Measurements from ENCODE around the gene DUSP28. TPM values are rescaled to one million over a fixed set of nuclear protein-coding genes. Genes with fewer than 3 reads are reported as not detected.

Gene DUSP28
- total and polyA plus RNA-seq, 10 of the 15 experiments (the other 5 are each of a cell fraction or from before 2014, with no cell fraction given): 2.5 to 12.5 (median 6.4) TPM

DNA sequence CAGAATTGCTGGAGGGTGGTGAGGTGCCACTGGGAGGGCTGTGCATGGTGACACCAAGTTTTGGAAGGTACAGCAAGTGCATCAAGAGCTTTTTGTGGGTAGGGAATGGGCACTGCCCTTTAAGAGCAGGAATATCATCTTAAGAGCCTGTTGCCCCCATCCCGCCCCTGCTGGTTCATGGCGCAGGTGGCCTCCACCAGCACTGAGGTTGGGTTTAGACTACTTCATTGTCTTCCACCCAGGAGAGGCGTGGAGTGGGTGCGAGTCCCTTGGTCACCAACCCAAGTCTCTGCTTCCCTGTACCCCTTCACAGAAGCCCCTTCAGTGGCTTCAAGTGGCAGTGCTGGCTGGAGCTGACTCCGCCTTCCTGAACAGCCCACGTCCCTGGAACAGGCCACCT, 15.9 kb downstream of the DUSP28 start:
- Histone ChIP-seq H3K27ac (ENCODE audit: control insufficient read depth, insufficient read depth) (no peak overlapping the region), H3K27me3 (replicated peaks in 1 of 2; ENCODE audit: control insufficient read depth in 2 of 2, insufficient read depth in 2 of 2, low read length in 1 of 2) (no peaks in the 10 kb centered on the region), H3K36me3 (ENCODE audit: control insufficient read depth in 2 of 2, insufficient read depth in 2 of 2, low read length in 1 of 2) (peaks cover 0 to 7% of the 10 kb centered on the region in 2 experiments; a peak in 3 of 4 replicates), H4K20me1 (ENCODE audit: control insufficient read depth, insufficient read depth) (no peaks in the 10 kb centered on the region; the same call in 1 of the 2 replicates), H3K9ac (ENCODE audit: control insufficient read depth, insufficient read depth, low read length) (no peak overlapping the region), H3K4me3 (no peak overlapping the region), H3K79me2 (ENCODE audit: control insufficient read depth, insufficient read depth, low read length) (peaks cover 2% of the 10 kb centered on the region), H3K4me1 (ENCODE audit: control insufficient read depth, insufficient read depth, low read length) (peaks cover 25% of the 10 kb centered on the region), H3K4me2 (ENCODE audit: control insufficient read depth, insufficient read depth) (no peak overlapping the region), H3K9me3 (replicated peaks; ENCODE audit: control insufficient read depth, insufficient read depth, low read length) (no peaks in the 10 kb centered on the region; the same call in 2 of the 3 replicates), H2AFZ (ENCODE audit: control insufficient read depth, low read depth, low read length) (no peak overlapping the region)
- RAD21 ChIA-PET (ENCODE audit: unreplicated experiment): no interaction called here
- BruUV-seq (replicated peaks): no TSS peak
- FAIRE-seq (no peak), DNase-seq (ENCODE audit: low read depth, low spot score) (no peak), ATAC-seq (no peak)
- 82% methylated on average over 6 of the region's 6 CpGs for WGBS (ENCODE audit: insufficient coverage, insufficient replicate concordance, low lambda C conversion rate, missing lambda C conversion rate)
- in situ Hi-C loops (cut with MboI) (no loop called here), intact Hi-C loops (cut with micrococcal nuclease; ENCODE audit: unreplicated experiment) (no loop called here)
- POLR2A ChIA-PET: no interaction called here
- SMC1A ChIA-PET (ENCODE audit: uncharacterized antibody, unreplicated experiment): no interaction called here
- CTCF ChIA-PET: no interaction called here
- no peak for TF ChIP-seq SREBF2 (IDR thresholded peaks at IDR 0.05; ENCODE audit: low read length)
- TF ChIP-seq CBX5 (IDR thresholded peaks at IDR 0.05; ENCODE audit: low read depth): no peak
- TF ChIP-seq POLR2A (IDR thresholded peaks at IDR 0.05; ENCODE audit: low read depth, low read length): no peak
- TF ChIP-seq HCFC1 (IDR thresholded peaks at IDR 0.05; ENCODE audit: low read length): no peak
- TF ChIP-seq ATF2 (IDR thresholded peaks at IDR 0.05; ENCODE audit: low read length): no peak
- TF ChIP-seq POU2F2 (IDR thresholded peaks at IDR 0.05; ENCODE audit: borderline replicate concordance, low read depth, low read length): no peak
- no peak for TF ChIP-seq HDAC6 (IDR thresholded peaks at IDR 0.05; ENCODE audit: unreplicated experiment)
- TF ChIP-seq RCOR1 (conservative IDR thresholded peaks at IDR 0.05; ENCODE audit: low read depth, low read length): no peak
- TF ChIP-seq HDAC2 (IDR thresholded peaks at IDR 0.05): no peak
- TF ChIP-seq, protein P1, sequence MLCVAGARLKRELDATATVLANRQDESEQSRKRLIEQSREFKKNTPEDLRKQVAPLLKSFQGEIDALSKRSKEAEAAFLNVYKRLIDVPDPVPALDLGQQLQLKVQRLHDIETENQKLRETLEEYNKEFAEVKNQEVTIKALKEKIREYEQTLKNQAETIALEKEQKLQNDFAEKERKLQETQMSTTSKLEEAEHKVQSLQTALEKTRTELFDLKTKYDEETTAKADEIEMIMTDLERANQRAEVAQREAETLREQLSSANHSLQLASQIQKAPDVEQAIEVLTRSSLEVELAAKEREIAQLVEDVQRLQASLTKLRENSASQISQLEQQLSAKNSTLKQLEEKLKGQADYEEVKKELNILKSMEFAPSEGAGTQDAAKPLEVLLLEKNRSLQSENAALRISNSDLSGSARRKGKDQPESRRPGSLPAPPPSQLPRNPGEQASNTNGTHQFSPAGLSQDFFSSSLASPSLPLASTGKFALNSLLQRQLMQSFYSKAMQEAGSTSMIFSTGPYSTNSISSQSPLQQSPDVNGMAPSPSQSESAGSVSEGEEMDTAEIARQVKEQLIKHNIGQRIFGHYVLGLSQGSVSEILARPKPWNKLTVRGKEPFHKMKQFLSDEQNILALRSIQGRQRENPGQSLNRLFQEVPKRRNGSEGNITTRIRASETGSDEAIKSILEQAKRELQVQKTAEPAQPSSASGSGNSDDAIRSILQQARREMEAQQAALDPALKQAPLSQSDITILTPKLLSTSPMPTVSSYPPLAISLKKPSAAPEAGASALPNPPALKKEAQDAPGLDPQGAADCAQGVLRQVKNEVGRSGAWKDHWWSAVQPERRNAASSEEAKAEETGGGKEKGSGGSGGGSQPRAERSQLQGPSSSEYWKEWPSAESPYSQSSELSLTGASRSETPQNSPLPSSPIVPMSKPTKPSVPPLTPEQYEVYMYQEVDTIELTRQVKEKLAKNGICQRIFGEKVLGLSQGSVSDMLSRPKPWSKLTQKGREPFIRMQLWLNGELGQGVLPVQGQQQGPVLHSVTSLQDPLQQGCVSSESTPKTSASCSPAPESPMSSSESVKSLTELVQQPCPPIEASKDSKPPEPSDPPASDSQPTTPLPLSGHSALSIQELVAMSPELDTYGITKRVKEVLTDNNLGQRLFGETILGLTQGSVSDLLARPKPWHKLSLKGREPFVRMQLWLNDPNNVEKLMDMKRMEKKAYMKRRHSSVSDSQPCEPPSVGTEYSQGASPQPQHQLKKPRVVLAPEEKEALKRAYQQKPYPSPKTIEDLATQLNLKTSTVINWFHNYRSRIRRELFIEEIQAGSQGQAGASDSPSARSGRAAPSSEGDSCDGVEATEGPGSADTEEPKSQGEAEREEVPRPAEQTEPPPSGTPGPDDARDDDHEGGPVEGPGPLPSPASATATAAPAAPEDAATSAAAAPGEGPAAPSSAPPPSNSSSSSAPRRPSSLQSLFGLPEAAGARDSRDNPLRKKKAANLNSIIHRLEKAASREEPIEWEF (IDR thresholded peaks at IDR 0.05; ENCODE audit: insufficient replicate concordance, low read depth, low read length): no peak
- no peak for TF ChIP-seq NKRF (conservative IDR thresholded peaks at IDR 0.05)
- no peak for TF ChIP-seq NFYA (IDR thresholded peaks at IDR 0.05; ENCODE audit: borderline replicate concordance, low read depth, low read length)
- no peak for TF ChIP-seq ZBTB33 (IDR thresholded peaks at IDR 0.05)
- no peak for TF ChIP-seq TCF3 (IDR thresholded peaks at IDR 0.05; ENCODE audit: borderline replicate concordance, insufficient read depth, low read depth, low read length)
